K562 (cell line): Measurements from ENCODE around the gene TOX2.

ENCODE experiments used
- CREB1 ChIP-seq, 2 experiments: sonication (generic) in 1 of 2; formaldehyde crosslinking in 1 of 2; IDR thresholded peaks; 2 replicates each; pipeline versions ENCODE4 v1.6.1 to v1.8.0; 2012 to 2022; ENCODE audit warnings: inconsistent platforms in 1 of 2, mild to moderate bottlenecking in 1 of 2, missing genetic modification reagents in 1 of 2, moderate library complexity in 1 of 2
- GABPB2 ChIP-seq: fragments of 250-450 bp; sonication (Bioruptor Pico); conservative IDR thresholded peaks from 2 replicates; pipeline ENCODE4 v1.5.1; 2021; ENCODE audit warnings: mild to moderate bottlenecking
- HNRNPH1 ChIP-seq: fragments of 200-400 bp; formaldehyde crosslinking; optimal IDR thresholded peaks from 2 replicates; pipeline ENCODE3; 2017; ENCODE audit warnings: low read depth, mild to moderate bottlenecking, low read length, moderate library complexity
- POLR2A ChIP-seq: fragments of 450-650 bp; conservative IDR thresholded peaks from 2 replicates; pipeline ENCODE4 v1.6.1; 2016
- POLR2G ChIP-seq: fragments of 200-400 bp; formaldehyde crosslinking; IDR thresholded peaks from 2 replicates; pipeline ENCODE4 v1.6.1; 2017; ENCODE audit warnings: low read depth, mild to moderate bottlenecking, antibody characterized with exemption, low read length, moderate library complexity
- RBFOX2 ChIP-seq: fragments of 200-400 bp; formaldehyde crosslinking; IDR thresholded peaks from 2 replicates; pipeline ENCODE4 v1.6.1; 2017; ENCODE audit warnings: low read depth, mild to moderate bottlenecking, low read length, moderate library complexity
- ZC3H8 ChIP-seq: fragments of 450-650 bp; IDR thresholded peaks from 2 replicates; pipeline ENCODE4 v1.6.1; 2017
- ZNF253 ChIP-seq: fragments of 250-450 bp; sonication (Bioruptor Pico); conservative IDR thresholded peaks from 2 replicates; pipeline ENCODE4 v1.6.1; 2021; ENCODE audit warnings: mild to moderate bottlenecking
- ZNF583 ChIP-seq: fragments of 250-450 bp; sonication (Bioruptor Pico); IDR thresholded peaks from 2 replicates; pipeline ENCODE4 v1.4.0; 2020
- TF ChIP-seq, protein P1 (sequence below): sonication (generic); formaldehyde crosslinking; IDR thresholded peaks from 2 replicates; pipeline ENCODE4 v1.9.0; 2022; ENCODE audit warnings: mild to moderate bottlenecking, missing genetic modification reagents
- TF ChIP-seq, protein P2 (sequence below): sonication (generic); formaldehyde crosslinking; IDR thresholded peaks from 2 replicates; pipeline ENCODE4 v1.8.0; 2022; ENCODE audit warnings: mild to moderate bottlenecking, missing genetic modification reagents
- TF ChIP-seq, protein P3 (sequence below), 3 experiments: IDR thresholded peaks in 2 of 3; conservative IDR thresholded peaks in 1 of 3; 2 replicates each; pipeline ENCODE4 v1.5.1; 2011 to 2012; ENCODE audit warnings: low read length in 3 of 3, mild to moderate bottlenecking in 3 of 3, control low read depth in 2 of 3, improper control_type of control experiment in 1 of 3, inconsistent platforms in 1 of 3, low read depth in 1 of 3, mixed read lengths in 1 of 3, moderate library complexity in 1 of 3; ENCODE audit not compliant: insufficient read depth in 2 of 3
- TF ChIP-seq, protein P4 (sequence below): fragments of 250-450 bp; sonication (Bioruptor Pico); IDR thresholded peaks from 2 replicates; pipeline ENCODE4 v1.8.0; 2021; ENCODE audit warnings: moderate library complexity, mild to moderate bottlenecking, inconsistent platforms
- TF ChIP-seq, protein P5 (sequence below): fragments of 250-450 bp; sonication (Bioruptor Pico); IDR thresholded peaks from 2 replicates; pipeline ENCODE4 v1.5.0; 2021; ENCODE audit warnings: mild to moderate bottlenecking, borderline replicate concordance

DNA sequence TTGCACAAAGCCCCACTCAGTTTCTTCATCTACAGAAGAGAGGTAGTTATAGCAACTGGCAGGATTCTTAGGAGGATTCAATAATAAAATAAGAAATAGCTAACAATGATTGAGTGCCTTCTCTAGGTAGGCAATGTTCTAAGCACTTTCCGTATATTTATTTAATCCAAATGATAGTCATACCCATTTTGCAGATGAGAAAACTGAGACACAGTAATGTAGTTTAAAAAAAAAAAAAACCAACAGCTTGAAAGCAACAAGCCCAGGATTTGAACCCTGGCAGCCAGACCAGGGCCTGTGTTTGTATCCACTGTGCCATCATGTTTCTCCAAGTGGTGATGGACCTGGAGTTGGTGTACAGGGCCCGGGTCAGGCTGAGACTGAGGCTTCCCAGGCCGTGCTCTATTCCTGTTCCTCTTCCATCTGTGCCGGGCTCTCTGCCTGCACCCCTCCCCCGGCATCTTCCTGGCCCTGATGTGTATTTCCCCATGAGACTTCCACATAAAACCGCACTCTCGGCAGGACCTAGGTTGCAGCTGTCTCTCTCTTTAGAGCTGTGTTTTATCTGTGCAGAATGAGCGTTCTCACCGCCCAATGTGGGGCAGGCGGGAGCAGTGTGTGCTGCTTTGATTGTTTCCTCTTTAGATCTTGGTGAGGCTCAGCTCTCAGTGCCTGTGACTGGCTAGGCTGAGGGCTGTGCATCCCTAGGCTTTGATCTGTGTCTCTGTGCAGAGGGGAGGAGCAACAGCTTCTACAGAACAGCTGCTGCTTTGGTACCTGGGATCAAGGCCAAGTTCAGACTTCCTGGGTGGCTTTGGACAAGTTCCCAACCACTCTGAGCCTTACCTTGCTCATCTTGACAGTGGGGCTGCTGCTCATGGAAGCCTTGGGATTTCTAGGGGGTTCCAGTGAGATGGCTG is 49.5 kb downstream of the TOX2 start:
- no peak for TF ChIP-seq ZNF583 (CRISPR knock-in tag)
- TF ChIP-seq, protein P1, sequence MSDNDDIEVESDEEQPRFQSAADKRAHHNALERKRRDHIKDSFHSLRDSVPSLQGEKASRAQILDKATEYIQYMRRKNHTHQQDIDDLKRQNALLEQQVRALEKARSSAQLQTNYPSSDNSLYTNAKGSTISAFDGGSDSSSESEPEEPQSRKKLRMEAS (CRISPR knock-in tag) = no peak
- no peak for TF ChIP-seq GABPB2 (CRISPR knock-in tag)
- TF ChIP-seq, protein P2, sequence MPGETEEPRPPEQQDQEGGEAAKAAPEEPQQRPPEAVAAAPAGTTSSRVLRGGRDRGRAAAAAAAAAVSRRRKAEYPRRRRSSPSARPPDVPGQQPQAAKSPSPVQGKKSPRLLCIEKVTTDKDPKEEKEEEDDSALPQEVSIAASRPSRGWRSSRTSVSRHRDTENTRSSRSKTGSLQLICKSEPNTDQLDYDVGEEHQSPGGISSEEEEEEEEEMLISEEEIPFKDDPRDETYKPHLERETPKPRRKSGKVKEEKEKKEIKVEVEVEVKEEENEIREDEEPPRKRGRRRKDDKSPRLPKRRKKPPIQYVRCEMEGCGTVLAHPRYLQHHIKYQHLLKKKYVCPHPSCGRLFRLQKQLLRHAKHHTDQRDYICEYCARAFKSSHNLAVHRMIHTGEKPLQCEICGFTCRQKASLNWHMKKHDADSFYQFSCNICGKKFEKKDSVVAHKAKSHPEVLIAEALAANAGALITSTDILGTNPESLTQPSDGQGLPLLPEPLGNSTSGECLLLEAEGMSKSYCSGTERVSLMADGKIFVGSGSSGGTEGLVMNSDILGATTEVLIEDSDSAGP = no peak
- TF ChIP-seq RBFOX2 = no peak
- TF ChIP-seq ZNF253 (CRISPR knock-in tag) = no peak
- no peak for TF ChIP-seq POLR2A
- TF ChIP-seq HNRNPH1 = no peak
- no peak for TF ChIP-seq POLR2G
- TF ChIP-seq, protein P3, sequence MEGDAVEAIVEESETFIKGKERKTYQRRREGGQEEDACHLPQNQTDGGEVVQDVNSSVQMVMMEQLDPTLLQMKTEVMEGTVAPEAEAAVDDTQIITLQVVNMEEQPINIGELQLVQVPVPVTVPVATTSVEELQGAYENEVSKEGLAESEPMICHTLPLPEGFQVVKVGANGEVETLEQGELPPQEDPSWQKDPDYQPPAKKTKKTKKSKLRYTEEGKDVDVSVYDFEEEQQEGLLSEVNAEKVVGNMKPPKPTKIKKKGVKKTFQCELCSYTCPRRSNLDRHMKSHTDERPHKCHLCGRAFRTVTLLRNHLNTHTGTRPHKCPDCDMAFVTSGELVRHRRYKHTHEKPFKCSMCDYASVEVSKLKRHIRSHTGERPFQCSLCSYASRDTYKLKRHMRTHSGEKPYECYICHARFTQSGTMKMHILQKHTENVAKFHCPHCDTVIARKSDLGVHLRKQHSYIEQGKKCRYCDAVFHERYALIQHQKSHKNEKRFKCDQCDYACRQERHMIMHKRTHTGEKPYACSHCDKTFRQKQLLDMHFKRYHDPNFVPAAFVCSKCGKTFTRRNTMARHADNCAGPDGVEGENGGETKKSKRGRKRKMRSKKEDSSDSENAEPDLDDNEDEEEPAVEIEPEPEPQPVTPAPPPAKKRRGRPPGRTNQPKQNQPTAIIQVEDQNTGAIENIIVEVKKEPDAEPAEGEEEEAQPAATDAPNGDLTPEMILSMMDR (IDR thresholded peaks at IDR 0.05 in 2 of 3, conservative IDR thresholded peaks at IDR 0.05 in 1 of 3; ENCODE audit: insufficient read depth in 2 of 3, low read depth in 1 of 3, low read length in 3 of 3) = no peak
- TF ChIP-seq CREB1 (IDR thresholded peaks at IDR 0.05) = no peak
- no peak for TF ChIP-seq CREB1 (CRISPR knock-in tag; IDR thresholded peaks at IDR 0.05)
- TF ChIP-seq, protein P4, sequence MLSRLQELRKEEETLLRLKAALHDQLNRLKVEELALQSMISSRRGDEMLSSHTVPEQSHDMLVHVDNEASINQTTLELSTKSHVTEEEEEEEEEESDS (CRISPR knock-in tag) = no peak
- no peak for TF ChIP-seq ZC3H8
- TF ChIP-seq, protein P5, sequence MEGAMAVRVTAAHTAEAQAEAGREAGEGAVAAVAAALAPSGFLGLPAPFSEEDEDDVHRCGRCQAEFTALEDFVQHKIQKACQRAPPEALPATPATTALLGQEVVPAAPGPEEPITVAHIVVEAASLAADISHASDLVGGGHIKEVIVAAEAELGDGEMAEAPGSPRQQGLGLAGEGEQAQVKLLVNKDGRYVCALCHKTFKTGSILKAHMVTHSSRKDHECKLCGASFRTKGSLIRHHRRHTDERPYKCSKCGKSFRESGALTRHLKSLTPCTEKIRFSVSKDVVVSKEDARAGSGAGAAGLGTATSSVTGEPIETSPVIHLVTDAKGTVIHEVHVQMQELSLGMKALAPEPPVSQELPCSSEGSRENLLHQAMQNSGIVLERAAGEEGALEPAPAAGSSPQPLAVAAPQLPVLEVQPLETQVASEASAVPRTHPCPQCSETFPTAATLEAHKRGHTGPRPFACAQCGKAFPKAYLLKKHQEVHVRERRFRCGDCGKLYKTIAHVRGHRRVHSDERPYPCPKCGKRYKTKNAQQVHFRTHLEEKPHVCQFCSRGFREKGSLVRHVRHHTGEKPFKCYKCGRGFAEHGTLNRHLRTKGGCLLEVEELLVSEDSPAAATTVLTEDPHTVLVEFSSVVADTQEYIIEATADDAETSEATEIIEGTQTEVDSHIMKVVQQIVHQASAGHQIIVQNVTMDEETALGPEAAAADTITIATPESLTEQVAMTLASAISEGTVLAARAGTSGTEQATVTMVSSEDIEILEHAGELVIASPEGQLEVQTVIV (CRISPR knock-in tag) = no peak
